Activated CD4-positive, alpha-beta T cell treated with anti-CD3 and anti-CD28 coated beads, Interleukin-2, amount 50 U/mL, for 4 hours (primary cell): ENCODE data around the gene KCNK4.
"Not testable (repeated sequence)": the region's sequence is repeated elsewhere in the genome, so short reads cannot be mapped to it uniquely, and the experiment has no call there.

ENCODE experiments used
- DNase-seq, 2 experiments: peaks; one replicate each; pipeline ENCODE4 v3.0.0-alpha.2; 2020

Gene KCNK4

DNA sequence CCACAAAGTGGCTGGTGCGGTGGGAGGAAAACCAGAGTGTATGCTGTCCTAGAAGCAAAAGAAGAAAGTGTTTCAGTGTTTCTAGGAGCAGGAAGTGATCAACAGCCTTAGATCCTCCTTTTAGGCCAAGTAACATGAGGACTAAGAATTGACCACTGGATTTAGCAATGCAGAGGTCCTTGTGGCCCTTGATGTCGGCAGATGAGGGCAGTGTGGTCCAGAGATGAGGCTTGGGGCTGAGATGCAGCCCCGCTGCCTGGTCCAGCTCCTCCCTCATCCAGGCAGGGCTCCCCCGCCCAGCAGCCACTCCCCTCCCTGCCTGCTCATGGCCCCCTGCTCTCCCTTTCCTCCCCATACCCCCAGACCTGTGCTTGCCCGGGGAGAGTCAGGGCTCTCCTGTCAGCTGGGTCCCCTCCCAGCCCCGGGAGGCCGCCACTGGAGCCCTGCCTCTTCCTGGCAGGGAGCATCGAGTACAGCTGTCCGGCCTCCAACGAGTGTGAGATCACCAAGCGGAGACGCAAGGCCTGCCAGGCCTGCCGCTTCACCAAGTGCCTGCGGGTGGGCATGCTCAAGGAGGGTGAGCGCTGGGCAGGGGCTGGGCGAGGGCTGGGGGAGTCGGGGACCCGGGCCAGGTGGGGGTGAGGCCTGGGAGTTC is 22.5 kb downstream of the KCNK4 start:
- DNase-seq = no peak

DNA sequence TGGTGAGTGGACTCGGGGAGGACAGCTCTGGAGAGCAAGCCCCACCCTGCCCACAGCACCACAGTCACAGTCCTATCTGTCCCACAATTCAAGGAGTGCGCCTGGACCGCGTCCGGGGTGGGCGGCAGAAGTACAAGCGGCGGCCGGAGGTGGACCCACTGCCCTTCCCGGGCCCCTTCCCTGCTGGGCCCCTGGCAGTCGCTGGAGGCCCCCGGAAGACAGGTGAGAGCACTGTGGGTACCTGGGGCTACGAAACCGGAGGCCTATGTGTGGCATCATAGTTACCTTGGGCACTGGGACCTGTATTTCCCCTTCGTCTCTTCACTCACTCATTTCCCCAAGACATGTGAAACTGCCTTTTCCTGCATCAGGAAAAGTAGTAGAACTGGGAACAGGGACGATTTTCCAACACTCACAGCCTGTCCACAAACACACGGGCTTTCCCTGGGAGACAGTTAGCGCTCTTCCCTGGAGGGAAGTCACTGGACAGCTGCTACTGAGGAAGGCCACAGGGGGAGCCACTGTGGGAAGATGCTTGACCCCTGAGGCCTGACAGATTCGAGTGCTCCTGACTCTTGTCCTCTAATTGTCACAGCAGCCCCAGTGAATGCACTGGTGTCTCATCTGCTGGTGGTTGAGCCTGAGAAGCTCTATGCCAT is 23.2 kb downstream of the KCNK4 start:
- no peak for DNase-seq

DNA sequence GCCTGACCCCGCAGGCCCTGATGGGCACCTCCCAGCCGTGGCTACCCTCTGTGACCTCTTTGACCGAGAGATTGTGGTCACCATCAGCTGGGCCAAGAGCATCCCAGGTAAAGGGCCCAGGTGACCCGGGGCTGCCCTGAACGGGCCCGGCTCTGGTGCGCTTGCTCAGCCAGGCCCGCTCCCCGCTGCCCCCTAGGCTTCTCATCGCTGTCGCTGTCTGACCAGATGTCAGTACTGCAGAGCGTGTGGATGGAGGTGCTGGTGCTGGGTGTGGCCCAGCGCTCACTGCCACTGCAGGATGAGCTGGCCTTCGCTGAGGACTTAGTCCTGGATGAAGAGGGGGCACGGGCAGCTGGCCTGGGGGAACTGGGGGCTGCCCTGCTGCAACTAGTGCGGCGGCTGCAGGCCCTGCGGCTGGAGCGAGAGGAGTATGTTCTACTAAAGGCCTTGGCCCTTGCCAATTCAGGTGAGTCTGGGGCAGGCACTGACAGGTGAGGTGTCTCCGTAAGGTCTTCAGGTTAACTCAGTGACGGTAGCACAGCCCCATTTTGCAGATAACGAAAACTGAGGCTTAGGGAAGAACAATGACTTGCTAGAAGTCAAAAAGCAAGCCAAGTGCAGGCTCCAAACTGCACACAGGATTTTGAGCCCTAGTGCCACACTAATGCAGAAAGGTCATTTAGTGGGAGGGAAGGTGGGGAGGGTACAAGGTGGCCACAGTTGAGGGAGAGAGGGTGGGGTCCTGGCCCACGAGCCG is 23.9 kb downstream of the KCNK4 start:
- DNase-seq = no peak

DNA sequence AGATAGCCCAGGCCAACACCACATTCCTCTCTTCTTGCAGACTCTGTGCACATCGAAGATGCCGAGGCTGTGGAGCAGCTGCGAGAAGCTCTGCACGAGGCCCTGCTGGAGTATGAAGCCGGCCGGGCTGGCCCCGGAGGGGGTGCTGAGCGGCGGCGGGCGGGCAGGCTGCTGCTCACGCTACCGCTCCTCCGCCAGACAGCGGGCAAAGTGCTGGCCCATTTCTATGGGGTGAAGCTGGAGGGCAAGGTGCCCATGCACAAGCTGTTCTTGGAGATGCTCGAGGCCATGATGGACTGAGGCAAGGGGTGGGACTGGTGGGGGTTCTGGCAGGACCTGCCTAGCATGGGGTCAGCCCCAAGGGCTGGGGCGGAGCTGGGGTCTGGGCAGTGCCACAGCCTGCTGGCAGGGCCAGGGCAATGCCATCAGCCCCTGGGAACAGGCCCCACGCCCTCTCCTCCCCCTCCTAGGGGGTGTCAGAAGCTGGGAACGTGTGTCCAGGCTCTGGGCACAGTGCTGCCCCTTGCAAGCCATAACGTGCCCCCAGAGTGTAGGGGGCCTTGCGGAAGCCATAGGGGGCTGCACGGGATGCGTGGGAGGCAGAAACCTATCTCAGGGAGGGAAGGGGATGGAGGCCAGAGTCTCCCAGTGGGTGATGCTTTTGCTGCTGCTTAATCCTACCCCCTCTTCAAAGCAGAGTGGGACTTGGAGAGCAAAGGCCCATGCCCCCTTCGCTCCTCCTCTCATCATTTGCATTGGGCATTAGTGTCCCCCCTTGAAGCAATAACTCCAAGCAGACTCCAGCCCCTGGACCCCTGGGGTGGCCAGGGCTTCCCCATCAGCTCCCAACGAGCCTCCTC is 24.8 kb downstream of the KCNK4 start:
- not testable (repeated sequence) for DNase-seq

DNA sequence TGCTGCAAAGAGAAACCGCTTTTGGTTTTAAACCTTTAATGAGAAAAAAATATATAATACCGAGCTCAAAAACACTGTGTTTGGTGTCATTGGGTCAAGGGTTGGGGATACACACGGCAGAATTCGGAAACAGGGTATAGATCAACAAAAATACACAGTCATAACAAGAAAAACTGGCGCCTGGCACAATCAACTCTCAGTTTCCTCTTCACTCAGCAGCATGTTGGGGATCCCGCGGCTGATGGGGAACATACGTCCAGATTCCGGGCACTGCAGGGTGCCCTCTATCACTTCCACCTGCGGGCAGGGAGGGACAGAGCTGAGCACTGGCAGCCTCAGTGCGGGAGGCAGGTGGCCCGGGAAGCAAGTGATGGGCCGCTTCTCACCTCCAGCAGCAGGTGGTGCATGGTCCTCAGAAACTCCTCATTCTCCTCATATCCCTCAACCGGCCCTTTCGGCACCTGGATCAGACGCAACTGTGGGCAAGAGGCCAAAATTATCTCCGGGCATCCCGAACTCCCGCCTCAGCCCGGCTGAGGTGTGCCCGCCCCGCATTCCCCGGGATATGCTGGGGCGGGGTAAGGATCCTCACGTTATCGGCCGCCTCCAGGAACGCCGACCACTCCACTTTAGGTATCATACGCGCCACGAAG is 25.7 kb downstream of the KCNK4 start:
- DNase-seq = peak in 1 of 2 experiments; percentile 30

DNA sequence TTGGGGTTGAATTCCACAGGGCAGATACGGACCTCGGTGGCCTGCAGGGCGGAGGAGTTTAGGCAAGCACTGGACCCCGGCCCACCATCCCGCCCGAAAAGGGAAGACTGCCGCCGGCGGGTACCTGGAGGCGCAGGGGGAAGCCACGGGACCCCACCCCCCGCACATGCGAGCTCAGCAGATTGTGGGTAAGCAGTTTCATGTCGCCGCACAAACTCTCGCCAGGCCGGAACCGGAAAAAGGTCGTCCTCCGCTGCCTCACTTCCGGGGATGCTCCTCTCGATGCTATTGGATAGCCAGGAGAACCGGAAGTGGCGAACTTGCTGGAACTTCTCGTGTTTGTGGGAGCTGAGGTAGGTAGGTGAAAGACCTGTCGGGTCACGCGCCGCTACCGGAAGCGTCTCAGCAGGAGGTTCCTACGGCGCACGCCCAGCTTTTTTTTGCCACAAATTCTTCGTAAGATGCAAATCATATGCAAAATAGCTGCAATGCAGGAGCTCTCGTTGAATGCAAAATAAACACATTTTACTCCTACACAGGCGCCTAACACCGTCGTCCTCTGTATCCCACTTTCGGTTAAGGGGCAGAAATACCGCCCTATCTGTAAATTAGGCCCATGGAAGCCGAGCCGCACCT is 26.3 kb downstream of the KCNK4 start, which contains the start of gene TRMT112:
Gene TRMT112, minus strand, starts transcription at position 235 of the 636 bp plus-strand sequence. Its CDS starts 33 bp downstream, at position 202.
- DNase-seq = peak; percentile 92 to 96

DNA sequence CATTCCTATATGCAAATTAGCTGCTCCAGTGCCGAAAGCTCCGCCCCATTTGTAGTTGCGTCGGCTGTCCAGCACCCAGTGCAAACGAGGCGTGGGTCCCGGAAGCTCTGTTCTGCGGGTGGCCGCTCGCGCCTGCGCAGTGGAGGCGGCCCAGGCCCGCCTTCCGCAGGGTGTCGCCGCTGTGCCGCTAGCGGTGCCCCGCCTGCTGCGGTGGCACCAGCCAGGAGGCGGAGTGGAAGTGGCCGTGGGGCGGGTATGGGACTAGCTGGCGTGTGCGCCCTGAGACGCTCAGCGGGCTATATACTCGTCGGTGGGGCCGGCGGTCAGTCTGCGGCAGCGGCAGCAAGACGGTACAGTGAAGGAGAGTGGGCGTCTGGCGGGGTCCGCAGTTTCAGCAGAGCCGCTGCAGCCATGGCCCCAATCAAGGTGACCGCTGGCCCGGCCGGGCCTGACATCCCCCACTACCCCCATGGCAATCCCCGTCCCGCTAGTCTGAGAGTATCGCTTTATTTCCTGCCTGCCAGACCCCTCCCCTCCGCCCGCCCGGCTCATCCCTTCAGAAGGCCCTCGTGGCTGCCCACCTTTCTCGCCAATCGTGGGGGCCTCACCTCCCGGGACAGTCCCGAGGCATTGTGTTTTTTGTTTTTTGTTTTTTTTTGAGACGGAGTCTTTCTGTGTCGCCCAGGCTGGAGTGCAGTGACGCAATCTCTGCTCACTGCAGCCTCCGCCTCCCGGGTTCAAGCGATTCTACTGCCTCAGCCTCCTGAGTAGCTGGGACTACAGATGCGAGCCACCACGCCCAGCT is 27.1 kb downstream of the KCNK4 start, which contains the start of gene PRDX5:
Gene PRDX5, plus strand, starts transcription at position 161 of the 805 bp plus-strand sequence. Its CDS starts 95 bp downstream, at position 256.
- peak; percentile 89 to 91 for DNase-seq

DNA sequence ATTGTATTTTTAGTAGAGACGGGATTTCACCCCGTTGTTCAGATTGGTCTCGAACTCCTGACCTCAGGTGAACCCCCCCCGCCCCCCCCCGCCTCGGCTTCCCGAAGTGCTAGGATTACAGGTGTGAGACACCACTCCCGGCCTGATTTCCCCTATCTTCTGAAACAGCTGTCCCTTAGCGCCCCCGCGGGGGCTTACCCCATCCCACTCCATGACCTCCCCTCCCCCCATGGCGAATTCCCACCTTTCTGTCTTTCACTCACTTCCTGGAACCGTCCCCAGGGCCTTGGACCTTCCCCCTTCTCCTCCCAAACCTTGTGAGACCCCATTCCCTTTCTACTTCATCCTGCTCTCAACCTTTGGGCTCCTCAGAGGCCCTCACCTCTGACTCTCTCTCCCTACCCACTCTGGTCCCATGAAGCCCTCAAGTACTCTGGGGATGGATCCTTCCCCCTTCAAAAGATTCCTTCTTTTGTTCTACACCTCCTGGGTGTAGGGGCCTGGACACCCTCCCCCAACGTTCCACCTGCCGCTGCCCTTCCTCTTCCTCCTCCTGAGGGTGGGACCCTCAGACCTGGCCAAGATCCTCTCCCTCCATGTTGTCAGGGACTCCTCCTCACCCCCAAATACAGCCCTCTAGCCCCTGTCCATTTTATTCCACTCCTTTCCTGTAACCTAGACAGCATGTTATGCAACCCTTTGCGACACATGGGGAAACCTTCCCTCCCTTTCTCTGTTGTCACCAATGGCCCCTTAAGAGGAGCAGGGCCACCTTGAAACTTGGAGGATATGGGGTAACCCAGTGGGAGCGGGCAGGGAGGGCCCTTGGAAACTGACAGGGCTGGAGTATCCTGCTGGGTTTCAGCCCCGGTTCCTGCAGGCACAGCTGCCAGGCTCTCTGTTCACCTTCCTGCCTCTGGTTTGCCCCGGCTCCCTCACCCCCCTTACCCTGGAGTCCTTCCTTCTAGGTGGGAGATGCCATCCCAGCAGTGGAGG is 28.0 kb downstream of the KCNK4 start:
- no peak for DNase-seq

DNA sequence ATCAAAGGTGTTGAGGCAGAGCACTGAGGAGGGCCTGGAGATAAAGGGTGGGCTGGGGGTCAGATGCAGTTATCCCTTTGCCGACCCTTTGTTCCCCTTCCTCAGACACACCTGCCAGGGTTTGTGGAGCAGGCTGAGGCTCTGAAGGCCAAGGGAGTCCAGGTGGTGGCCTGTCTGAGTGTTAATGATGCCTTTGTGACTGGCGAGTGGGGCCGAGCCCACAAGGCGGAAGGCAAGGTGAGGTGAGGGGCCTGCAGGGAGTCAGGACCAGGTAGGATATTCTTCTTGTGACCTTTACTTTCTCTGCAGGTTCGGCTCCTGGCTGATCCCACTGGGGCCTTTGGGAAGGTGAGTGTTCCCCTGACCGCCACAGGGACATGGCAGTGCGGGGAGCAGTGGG is 29.5 kb downstream of the KCNK4 start:
- no peak for DNase-seq

DNA sequence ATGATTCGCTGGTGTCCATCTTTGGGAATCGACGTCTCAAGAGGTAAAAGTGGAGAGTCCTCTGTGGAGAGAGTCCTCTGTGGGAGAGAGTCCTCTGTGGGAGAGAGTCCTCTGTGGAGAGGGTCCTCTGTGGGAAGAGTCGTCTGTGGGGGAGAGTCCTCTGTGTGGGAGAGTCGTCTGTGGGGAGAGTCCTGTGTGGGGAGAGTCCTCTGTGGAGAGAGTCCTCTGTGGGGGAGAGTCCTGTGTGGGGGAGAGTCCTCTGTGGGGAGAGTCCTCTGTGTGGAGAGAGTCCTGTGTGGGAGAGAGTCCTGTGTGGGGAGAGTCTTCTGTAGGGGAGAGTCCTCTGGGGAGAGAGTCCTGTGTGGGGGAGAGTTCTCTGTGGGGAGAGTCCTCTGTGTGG is 29.9 kb downstream of the KCNK4 start:
- no peak for DNase-seq

DNA sequence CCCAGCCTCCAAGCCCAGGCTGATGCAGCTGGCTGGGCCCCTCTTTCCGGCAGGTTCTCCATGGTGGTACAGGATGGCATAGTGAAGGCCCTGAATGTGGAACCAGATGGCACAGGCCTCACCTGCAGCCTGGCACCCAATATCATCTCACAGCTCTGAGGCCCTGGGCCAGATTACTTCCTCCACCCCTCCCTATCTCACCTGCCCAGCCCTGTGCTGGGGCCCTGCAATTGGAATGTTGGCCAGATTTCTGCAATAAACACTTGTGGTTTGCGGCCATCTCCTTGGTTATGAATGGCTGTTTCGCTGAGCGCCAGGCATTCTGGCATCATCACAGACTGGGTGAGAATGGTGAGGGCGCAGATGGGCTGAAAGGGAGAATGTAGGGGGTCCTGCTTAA is 30.4 kb downstream of the KCNK4 start:
- DNase-seq = no peak

DNA sequence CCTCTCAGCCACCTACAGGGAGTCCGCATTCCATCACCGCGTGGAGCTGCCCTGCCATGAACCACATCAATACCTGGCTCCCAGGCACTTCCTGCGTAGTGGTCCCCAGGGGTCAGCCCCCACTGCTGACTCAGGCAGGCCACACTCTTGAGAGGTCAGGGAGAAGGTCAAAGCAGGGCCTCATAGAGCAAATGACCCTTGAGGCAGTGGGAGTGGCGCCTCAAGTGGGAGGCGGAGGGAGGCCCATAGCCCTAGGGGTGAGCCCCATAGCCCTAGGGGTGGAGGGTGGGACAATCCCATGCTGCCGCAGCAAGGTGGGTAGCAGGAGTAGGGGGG is 31.8 kb downstream of the KCNK4 start:
- no peak for DNase-seq

DNA sequence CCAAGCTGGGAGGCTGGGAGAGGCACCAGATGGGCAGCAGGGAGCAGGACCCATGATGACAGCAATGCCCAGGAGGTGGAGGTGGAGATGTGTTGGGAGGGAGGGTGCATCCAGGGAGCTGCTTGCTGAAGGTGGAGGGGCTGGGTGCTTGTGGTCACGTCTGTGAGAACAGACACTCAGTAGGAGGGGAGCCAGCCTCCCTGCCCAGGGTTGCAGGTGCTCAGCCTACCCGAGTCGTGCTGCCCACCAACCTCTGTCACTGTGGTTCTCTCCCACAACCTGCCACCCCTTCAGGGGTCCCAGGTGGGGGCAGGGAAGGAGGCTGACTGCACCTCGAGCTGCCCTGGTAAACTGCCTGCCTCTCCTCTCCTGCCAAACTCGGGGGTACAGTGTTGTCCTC is 32.3 kb downstream of the KCNK4 start:
- no peak for DNase-seq

DNA sequence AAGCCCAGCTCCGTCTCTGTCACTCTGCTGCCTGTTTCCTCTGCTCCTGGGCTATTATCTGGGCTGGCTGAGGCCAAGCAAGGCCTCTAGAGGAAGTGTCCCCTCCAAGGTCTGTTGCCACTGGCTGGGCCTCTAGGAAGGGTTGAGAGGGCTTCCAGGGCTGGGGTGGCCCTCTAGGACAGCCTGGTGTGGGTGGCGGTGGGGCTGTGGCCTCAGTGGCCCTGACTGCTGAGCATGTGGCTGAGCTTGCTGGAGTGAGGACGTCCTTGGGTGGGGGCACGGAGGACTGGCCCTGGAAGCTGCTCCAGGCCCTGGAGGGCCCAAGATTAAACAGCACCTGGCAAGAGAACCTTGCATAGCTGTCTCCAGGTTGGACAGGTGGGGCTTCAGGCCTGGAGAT is 32.9 kb downstream of the KCNK4 start:
- not testable (repeated sequence) for DNase-seq

DNA sequence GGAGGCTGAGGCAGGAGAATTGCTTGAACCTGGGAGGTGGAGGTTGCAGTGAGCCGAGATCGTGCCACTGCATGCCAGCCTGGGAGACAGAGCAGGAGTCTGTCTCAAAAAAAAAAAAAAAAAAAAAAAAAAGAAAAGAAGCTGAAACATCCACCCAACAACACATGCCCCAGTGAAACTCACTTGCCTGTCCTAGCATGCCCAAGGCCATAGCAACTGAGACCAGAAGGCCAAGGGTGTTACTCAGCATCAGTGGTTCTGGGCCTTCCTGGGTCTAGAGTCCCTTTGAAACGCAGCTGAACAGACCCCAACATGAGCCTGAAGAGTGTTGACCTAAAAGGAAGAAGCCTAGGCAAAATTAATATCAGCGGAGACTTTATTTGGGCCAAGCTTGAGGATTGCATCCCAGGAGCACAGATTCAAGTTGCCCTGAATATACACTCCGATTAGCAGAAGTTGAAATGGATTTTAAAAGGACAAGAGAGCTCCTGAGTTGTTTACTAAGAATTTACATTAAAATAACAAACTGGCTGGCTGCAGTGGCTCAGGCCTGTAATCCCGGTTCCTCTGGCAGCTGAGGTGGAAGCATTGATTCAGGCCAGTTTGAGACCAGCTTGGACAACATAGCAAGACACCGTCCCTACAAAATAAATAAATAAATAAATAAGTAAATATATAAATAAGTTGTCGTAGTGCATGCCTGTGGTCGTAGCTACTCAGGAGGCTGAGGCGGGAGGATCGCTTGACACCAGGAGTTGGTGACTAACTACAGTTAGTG is 33.8 kb downstream of the KCNK4 start:
- no peak for DNase-seq

DNA sequence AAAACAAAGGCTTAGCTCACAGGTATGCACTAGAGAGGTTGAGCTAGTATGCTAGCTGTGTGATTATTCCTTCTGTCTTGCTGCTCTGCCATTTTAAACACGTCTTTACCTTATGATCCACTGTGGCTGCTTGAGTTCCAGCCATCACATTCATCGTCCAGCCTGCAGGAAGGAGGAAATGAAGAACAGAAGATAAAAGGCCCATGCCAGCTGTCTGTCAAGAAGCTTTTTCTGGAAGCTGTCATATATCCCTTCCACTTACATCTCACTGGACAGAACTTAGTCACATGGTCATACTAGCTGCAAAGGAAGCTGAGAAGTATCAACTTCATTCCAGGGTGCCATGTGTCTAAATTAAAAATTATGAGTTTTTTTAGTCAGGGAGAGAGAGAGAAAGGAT is 36.3 kb downstream of the KCNK4 start:
- DNase-seq = no peak

DNA sequence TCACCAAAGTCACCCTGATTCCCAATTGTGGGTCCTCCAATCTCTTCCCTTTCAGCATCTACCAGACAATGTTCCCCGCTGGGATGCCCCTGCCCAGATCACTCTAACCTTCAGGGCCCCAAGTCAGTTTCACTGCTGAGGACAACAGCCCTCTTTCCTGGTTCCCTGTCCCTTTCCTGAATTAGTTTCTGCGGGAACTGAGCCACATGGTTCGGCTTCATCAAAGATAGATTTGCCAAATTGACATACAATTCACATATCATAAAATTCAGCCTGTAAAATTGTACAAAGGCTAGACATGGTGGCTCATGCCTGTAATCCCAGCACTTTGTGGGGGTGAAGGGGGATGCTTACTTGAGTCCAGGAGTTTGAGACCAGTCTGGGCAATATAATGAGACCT is 36.9 kb downstream of the KCNK4 start:
- no peak for DNase-seq

DNA sequence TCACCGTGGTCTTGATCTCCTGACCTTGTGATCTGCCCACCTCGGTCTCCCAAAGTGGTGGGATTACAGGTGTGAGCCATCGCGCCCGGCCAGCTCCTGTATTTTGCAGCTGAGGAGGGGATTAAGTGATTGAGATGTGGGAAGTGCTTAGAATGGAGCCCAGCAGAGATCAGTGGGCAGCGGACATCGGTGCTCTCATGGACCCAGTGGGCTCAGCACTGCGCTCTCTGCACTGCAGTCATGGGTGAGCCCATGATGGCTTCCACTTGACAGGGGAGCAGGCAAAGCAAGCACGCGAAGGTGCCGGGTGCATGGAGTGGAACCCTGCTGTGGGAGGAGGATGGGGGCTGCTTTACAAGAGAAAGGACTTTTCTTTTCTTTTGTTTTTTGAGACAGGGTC is 39.8 kb downstream of the KCNK4 start:
- no peak for DNase-seq
